ENCODE results near the gene PARD3.
"Not testable (repeated sequence)": the region's sequence is repeated elsewhere in the genome, so short reads cannot be mapped to it uniquely, and the experiment has no call there.

PARD3 gene

DNA sequence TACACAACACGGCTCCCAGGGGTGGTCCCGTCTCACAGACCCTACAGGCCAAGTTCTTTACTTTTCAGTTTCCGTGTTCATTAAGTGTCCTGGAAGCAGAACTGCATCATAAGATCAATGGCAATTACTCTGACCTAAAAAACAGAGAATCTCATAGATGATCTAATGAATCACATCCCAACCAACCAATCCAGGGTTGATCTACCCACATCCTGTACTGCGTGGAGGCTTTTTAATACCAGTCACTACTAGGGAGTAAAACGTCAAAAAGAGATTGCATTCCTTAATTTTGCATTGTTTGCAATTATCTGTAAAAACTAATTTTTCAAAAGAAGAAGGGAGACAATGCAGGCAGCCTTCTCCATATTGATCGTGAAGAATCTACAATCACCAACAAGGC, 72.6 kb downstream of the PARD3 start:
- no peak for DNase-seq (ENCODE audit: low read depth)

DNA sequence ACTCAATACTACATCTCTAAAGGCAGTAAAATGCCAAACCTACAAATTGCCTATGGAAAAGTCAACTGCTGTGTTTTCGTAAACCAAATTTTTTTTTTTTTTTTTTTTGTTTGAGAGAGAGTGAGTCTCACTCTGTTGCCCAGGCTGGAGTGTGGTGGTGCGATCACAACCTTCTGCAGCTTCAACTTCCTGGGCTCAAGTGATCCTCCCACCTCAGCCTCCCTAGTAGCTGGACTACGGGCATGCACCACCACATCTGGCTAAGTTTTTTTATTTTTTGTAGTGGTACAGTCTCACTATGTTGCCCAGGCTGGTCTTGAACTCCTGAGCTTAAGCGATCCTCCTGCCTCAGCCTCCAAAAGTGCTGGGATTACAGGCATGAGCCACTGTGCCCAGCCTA, 74.0 kb downstream of the PARD3 start:
- not testable (repeated sequence) for DNase-seq (ENCODE audit: low read depth)

DNA sequence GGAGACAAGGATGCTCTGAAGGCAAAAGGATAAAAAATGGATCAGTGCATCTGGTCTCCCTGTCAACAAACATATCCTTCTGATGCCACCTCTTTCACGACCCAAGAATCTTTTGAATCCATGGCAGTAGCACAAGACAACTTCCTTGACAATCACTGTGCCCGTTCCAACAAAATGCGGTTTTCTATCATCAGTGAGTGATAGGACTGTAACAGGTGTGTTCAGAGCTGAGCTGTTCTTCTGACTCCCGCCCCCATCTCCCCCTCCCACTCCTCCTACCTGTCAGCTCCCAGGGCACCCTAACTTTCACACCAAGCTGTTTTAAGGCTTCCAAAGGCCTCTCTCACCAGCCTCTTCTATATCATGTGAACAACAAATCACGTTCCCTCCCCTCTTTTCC, 74.8 kb downstream of the PARD3 start:
- DNase-seq (ENCODE audit: low read depth): no peak

DNA sequence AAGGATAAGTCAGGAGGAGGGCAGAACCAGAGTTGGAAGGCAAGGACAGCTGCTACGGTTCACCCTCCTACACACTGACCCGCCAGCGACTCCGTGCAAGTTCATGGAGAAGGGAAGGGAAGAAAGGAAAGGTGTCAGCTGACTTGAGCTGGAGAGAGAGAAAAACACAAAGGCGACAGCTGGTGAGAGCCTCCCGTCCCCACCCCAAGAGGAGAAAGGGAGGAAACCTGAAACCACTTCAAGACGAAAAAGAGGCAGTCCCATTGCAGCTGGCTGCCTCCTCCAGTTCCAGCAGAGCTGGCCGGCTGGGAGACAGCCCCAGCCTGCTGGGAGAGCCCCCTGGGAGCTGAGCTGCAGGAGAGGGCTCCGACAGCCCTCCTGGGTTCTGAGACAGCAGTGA, 75.2 kb downstream of the PARD3 start:
- DNase-seq (ENCODE audit: low read depth): no peak

DNA sequence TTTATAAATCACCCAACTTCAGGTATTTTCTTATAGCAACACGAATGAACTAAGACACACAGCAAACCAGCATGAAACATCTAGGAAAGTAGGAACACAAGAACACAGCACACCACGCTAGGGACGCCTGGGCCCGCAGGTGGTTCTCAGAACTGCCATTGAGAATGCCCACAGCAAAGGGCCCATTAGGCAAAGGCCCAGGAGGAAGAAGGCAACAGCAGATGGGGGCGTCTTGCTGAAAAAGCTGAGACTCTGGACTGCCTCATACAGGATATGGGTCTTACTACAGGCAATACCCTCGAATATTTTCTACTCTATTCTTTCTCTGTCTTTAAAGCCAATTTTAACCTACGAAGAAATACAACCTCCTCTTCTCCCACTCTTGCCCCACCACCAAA, 77.3 kb downstream of the PARD3 start:
- DNase-seq (ENCODE audit: low read depth): no peak

DNA sequence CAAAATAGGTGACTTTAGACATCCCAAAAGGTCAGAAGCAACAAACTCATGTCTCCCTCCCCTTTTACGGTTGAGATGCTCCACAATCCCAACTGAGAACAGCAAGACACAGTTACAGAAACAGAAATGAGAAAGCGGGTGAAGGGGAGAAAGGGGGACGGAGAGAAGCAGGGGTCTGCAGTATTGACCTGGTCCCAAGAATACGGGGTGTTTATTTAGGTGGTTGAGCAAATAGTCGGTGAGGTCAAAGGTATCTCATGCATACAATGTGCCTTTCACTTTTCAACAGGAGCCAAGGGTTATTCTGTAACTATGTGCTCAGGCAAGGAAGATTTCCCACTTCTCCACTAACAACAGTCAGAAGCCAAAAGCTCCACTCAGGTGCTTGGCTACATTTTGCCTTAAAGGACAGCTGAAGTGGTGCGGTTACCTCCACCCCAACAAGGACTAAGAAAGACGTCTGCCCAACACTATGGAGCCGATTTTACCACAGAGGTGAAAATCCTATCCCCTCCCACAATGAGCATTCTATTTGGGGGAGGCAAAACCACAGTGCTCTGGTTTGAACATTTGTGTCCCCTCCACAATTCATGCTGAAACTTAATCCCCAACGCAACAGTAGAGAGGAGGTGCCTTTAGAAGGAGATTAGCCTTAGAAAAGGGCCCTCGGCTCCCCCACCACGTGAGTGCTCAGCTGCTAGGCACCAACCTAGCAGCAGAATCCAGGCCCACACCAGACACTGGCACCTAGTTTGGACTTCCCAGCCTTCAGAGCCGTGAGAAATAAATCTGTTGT, 77.9 kb downstream of the PARD3 start:
- no peak for DNase-seq (ENCODE audit: low read depth)

DNA sequence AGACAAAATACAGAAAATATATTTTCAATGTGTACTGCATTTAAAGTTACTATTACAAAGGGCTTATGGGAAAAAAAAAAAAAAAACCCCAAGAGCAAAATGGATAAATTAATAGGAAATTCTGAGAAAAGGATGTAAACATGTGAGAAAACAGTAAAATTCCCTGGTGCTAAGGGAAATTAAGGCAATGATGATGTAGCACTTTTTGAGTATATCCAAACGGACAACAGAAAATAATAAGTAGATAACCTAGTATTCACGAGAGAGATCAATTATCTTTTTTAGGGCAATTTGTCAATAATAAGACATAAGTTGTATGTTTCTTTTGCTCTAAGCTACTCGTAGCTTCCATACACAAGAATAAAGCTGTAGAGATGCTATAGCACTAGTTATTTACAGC, 80.2 kb downstream of the PARD3 start:
- no peak for DNase-seq (ENCODE audit: low read depth)

DNA sequence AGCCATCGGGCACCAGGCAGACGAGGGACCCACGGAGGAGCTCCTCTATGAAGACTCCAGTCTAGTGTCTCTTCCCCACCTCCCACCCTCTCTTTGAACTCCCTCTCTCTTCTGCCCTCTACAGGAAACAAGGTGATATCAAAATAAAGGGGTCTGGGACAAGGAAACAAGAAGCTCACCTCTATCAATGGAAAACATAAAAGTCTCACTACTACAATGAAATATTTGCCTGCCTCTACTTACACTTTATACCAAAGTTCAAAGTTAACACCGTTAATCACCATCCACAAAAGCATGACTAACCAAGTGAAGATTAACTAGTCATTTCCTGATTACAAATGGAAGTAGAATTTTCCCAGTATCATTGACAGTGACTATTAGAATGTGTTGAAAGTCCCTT, 82.2 kb downstream of the PARD3 start:
- DNase-seq (ENCODE audit: low read depth): no peak

DNA sequence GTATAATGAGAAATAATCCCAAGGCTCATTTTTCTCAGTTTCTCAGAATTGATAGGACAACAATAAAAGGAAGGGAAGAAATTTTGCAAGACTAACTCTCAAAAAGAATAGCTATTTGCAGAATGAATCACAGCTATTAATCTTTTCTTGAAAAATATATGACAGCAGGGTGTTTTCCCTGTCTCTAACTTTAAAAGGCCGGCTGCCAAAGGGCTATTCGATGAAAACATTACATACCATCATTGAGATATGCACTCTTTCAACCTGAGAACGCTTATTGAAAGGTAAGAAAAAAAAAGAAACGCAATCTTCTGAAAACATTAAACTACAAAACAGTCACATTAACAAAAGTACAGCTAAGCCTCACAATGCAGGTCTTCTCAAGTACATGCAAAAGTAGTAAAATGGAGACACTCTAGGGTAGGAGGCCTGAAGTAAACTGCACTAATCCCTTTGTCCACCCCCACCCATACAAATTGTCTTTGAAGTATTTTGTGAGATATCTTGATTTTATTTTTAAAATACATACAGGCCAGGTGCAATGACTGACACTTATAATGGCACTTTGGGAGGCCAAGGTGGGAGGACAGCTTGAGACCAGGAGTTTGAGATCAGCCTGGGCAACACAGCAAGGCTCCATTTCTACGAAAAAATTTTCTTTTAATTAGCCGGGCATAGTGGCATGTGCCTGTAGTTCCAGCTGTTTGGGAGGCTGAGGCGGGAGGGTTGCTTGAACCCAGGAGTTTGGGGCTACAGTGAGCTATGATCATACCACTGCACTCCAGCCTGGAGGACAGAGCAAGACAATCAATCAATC, 83.0 kb downstream of the PARD3 start:
- no peak for DNase-seq (ENCODE audit: low read depth)

DNA sequence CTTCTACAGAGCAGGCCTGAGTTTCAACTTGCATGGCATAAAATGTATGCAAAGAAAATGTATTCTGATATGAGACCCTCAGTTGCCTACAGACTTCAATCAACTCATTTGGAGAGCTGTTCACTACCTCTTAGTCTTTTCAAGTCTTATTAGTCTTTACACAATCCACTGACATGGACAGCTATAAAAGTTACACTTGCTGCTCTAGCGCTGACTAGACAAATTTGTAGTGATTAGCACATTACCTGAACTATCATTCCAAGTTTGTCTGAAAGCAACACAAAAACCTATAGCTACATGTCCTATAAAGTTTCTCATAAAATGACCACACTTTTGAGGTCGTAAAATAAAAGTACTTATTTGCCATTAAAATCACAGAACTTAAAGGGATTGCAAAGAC, 83.9 kb downstream of the PARD3 start:
- DNase-seq (ENCODE audit: low read depth): no peak

DNA sequence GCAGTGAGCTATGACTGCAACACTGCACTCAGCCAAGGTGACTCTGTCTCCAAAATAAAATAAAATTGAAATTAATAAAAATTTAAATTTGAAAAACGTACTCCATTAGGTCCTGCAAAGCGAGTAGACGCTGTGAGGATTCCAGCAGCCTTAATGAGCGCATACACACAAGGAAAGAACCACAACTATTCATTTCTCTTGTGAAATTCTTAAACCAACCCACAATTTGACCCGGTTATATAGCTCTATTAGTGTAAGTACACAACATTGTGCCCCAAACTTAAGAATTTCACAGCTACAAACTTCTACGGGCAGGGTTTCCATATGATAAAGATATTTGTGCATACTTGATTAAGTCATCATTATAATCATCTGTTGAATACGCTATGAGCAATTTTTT, 84.4 kb downstream of the PARD3 start:
- no peak for DNase-seq (ENCODE audit: low read depth)

DNA sequence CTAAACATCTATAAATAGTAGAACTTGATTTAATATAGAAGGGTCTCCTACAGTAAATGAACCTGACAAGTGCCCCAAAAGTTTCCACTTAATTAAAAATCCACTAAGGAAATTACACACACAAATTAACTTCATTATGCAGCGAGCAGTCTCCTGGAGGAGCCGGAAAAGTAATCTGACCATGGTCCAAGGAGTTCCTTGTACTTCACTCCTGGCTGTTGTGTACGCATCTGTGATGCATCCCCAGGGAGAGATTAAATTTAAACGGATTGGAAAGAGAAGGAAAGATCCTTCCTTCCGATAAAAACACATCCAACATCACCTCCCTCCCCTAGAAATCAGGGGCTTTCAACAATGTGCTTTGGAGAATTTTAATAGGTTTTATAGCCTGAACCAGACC, 85.5 kb downstream of the PARD3 start:
- no peak for DNase-seq (ENCODE audit: low read depth)

DNA sequence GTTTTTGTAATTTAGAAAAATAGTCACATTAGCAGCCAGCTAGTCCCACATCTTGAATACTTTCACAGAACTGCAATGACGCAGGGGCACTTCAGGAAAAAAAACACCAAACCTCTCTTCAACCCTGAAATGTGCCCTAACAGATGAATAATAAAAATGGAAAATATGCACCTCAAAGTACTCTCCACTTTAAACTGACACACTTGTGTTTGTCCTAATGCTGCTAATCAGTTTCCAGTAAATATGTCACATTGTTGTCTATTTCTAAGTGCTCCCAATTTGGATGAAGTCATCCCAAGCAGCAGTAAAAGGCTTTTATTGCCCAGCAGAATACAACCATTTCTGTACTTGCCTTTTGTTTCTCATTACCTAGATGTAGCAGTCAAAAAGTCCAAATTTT, 86.7 kb downstream of the PARD3 start:
- DNase-seq (ENCODE audit: low read depth): no peak

DNA sequence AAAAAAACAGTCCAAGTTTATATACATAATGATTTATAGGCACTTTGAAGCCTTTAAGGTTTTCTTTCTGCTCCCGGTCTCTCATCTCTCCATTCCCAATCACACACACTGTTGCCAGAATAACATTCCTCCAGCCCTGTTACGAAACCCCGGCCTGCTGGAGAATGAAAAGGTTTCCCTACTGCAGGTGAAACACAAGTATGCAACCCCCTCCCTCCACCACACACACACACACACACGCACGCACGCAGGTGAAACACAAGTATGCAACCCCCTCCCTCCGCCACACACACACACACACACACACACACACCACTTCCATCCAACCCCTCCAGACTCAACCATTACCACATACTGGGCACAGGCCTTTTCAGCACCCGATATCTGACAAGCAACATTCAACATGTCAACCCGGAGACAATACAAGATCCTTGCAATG, 87.5 kb downstream of the PARD3 start:
- no peak for DNase-seq (ENCODE audit: low read depth)

DNA sequence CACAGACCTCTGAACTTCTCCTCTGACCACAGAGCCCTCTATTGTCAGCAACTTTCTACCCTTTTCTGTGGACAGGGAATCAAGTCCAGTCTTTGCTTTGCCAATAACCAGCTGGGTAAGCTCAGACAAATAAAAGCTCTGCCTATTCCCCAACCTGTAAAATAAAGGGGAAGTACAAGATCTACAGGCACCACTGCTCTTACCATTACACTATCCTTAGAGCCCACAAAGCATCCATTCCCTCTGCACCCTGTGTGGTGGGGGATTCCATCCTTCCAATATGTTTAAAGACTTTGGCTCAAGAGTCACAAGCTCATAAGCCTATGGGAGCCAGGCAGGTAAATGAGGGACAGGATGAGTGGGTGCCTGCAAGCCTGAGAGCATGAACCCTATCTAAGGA, 88.2 kb downstream of the PARD3 start:
- no peak for DNase-seq (ENCODE audit: low read depth)

DNA sequence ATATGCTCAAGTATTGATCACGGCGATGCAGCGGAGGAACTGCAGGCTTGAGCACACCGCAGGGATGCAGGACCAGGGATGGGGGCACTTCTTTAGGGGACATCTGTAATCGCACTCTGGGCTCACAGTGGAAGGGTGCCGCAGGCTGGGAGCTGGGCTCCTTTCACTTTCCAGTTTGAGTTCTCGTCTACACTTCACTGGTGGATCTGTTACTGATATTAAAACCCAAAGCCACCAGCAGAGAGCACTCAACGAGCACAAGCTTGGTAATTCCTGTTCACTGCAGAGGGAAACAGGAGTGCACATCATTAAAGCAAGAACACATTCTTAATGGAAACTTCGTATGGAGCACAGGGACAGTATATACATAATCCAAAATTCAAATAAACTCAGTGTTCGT, 91.3 kb downstream of the PARD3 start:
- no peak for DNase-seq (ENCODE audit: low read depth)

DNA sequence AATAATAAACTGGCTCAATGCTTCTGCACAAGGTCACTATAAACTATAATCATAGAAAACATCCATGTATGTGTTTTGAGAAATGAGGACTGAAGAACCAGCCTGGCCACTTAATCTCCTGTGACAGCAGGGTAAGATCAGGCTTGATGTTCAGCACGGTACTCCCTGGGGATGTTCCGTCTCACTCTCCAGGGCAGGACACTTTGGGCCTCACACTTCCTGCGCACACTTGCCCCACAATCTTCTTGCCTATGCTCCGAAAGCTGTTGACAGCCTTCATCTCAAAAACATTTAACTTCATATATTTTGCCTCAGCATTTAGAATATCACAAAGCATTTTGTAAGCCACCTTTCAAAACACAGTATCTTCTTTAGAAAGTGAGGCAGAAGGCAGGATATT, 92.7 kb downstream of the PARD3 start:
- no peak for DNase-seq (ENCODE audit: low read depth)

DNA sequence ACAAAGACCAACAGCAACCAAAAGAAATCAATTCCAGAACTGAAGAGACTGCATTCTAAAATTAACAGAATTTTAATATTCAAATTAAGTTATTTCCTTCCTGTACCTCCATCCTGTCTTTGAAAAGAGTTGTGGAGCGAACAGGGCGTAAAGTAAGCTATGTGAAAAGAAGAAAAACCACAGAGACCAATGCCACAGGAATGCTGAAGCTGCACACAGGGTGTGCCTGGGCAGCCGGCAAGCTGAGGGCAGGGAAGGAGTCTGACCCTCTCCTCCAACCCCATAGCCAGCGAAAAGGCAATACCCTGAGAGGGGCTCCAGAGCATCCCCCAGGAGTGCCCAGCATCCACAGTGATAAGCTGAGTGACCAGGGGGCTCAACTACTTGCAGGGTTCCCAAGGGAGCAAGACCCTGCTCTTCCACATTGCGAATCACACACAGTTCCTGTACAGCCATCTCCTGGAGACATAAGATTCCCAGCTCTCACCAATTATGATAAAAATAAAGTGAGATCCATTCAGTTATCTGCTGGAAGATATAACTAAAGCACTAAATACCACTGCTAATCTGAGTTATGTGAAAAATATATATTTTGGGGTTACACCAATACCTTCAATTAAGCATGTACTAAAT, 93.8 kb downstream of the PARD3 start:
- no peak for DNase-seq (ENCODE audit: low read depth)

DNA sequence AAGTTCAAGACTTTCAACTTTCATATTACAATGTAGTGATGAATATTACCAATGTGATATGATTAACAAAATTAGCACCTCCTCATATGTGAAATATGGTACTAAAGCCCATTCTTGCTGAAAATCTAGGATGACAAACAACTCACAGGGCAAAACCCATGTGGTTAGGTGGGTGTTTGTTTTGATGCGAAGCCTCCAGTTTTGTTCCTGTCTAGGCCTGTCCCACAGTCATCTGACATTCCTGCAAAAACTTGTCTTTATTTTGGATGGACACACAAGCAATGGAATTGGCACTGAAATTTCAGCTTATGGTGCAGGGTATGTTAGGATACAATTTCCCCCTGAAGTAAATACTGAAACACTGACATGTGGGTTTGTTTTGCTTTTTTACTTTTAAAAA, 95.3 kb downstream of the PARD3 start:
- no peak for DNase-seq (ENCODE audit: low read depth)

DNA sequence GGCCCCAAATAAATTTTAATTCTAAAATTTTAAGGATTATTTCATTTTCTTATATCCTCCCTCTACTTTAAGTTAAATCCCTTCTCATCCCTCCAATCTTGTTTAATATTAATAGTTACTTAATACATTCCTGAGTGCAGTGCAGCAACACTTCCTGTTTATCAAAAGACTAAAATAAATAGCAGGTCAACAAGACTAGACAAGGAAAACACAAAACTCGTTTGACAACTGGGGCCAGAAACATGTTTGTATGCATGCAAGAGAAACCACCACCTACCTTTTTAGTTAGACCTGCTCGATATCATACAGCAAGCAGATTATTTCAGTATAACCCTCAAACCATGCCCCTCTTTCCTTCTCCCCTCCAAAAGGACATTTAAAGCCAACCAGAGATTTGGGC, 95.8 kb downstream of the PARD3 start:
- DNase-seq (ENCODE audit: low read depth): no peak

DNA sequence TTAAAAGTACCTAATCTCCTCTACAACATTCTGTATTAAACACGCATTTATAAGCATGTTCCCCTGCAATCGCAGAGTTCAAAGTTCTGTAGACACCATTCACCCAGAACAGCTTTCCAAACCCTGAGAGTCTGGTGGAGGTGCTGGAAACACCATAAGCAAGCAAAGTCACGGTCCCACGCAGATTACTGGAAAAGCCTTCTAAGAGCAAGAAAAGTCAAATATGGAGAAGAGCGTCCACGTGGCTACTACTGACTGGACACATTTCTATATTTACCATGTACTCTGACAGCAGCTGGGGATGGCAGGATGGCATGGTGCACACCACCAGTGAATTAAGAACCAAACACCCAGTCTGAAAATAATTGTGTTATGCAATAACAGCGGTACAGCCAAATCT, 97.7 kb downstream of the PARD3 start:
- DNase-seq (ENCODE audit: low read depth): no peak

DNA sequence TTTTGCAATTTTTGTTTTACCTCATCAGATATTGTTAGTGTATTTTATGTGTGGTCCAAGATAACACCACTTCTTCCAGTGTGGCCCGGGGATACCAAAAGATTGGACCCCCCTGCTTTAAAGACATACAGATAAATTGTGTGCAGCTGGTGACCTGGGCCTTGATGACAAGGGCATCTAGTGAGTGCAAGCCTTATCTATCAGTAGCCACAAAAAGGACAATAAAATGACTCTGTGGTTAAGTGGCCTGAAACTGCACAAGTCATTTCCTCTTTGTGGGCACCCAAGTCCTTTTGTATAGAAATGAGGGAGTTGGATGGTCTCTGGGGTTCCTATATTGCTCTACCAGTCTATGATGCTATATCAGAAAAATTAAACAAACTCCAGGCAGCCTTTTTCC, 98.1 kb downstream of the PARD3 start:
- DNase-seq (ENCODE audit: low read depth): no peak

DNA sequence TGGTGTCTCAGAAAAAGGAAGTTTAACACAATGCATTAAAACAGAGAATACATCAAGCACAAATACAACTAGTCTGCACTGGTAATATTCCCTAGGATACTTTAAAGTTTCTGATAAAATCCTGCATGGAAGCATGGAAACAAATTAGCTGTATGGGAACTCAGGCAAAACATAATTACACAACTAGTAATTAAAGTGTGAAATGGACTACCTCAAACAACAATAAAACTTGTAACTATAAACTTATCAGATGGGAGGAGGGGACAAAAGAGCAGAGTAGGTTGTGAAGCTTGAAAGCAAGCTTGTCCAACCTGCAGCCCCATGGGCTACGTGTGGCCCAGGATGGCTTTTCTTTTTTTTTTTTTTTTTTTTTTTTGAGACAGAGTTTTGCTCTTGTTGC, 98.9 kb downstream of the PARD3 start:
- DNase-seq (ENCODE audit: low read depth): no peak

Data from activated T-helper 1 cell treated with Interleukin-2 at 50 U/mL for 16 hours (primary cell).